HepG2 (cell line): ENCODE results near the gene NAALADL1. TPM values are rescaled to one million over a fixed set of nuclear protein-coding genes. Genes with fewer than 3 reads are reported as not detected.

Source experiments
- CBX2 ChIP-seq, 2 experiments: fragments of 200-600 bp in 1 of 2; sonication (generic); formaldehyde crosslinking in 1 of 2; IDR thresholded peaks; 2 replicates each; pipeline versions ENCODE4 v1.7.0 to v1.8.1; 2018 to 2022; ENCODE audit warnings: low read depth in 2 of 2, low read length in 1 of 2, mild to moderate bottlenecking in 1 of 2, missing genetic modification reagents in 1 of 2
- DMTF1 ChIP-seq: sonication (generic); formaldehyde crosslinking; IDR thresholded peaks from 2 replicates; pipeline ENCODE4 v1.4.0; 2020; ENCODE audit warnings: mild to moderate bottlenecking, missing genetic modification reagents
- HNF1B ChIP-seq: sonication (generic); formaldehyde crosslinking; IDR thresholded peaks from 2 replicates; pipeline ENCODE4 v1.5.1; 2020; ENCODE audit warnings: mild to moderate bottlenecking, moderate library complexity, missing genetic modification reagents
- POLR2A ChIP-seq, 2 experiments: IDR thresholded peaks; 2 replicates each; pipeline ENCODE4 v1.6.1; 2011; ENCODE audit warnings: low read depth in 2 of 2, low read length in 2 of 2, mild to moderate bottlenecking in 1 of 2, moderate library complexity in 1 of 2; ENCODE audit not compliant: insufficient read depth in 1 of 2
- ZNF101 ChIP-seq: sonication (generic); formaldehyde crosslinking; IDR thresholded peaks from 2 replicates; pipeline ENCODE4 v1.4.0; 2020; ENCODE audit warnings: mild to moderate bottlenecking, low read depth, missing genetic modification reagents, borderline replicate concordance
- ZNF414 ChIP-seq: sonication (generic); formaldehyde crosslinking; IDR thresholded peaks from 2 replicates; pipeline ENCODE4 v1.5.0; 2020; ENCODE audit warnings: missing genetic modification reagents
- ZNF512 ChIP-seq: sonication (generic); formaldehyde crosslinking; IDR thresholded peaks from 2 replicates; pipeline ENCODE4 v1.4.0; 2020; ENCODE audit warnings: mild to moderate bottlenecking, missing genetic modification reagents
- ZNF710 ChIP-seq: sonication (generic); formaldehyde crosslinking; IDR thresholded peaks from 2 replicates; pipeline ENCODE4 v1.5.0; 2020; ENCODE audit warnings: mild to moderate bottlenecking, missing genetic modification reagents, borderline replicate concordance
- ZSCAN31 ChIP-seq: sonication (generic); formaldehyde crosslinking; IDR thresholded peaks from 2 replicates; pipeline ENCODE4 v1.5.0; 2020; ENCODE audit warnings: low read depth, mild to moderate bottlenecking, missing genetic modification reagents
- polyA plus RNA-seq, 8 experiments: library from polyadenylated mRNA; depleted of rRNA in 3 of 8; stranded (reverse) in 7 of 8; unstranded in 1 of 8; fragments of >200 nt; fragmentation: Illumina TruSeq in 4 of 8; extraction: Trizol in 4 of 8; gene quantifications; 2 replicates each; pipeline versions ENCODE4 v1.2.1 to v1.2.3, GENCODE V29; 2011 to 2016; ENCODE audit warnings: low read depth in 4 of 8, missing spikeins in 1 of 8, mixed read lengths in 1 of 8; ENCODE audit not compliant: insufficient read depth in 1 of 8
- total RNA-seq, 5 experiments: library from RNA; depleted of rRNA; stranded (reverse); fragments of >200 nt; fragmentation: Illumina TruSeq; extraction: Trizol; gene quantifications; 2 replicates each; pipeline ENCODE4 v1.2.3, GENCODE V29; 2016; ENCODE audit warnings: low read depth in 1 of 5
- TF ChIP-seq, protein P1 (sequence below), 2 experiments: sonication (generic) in 1 of 2; formaldehyde crosslinking in 1 of 2; IDR thresholded peaks; 2 replicates each; pipeline versions ENCODE4 v1.4.0 to v1.6.1; 2016 to 2020; ENCODE audit warnings: borderline replicate concordance in 1 of 2, low read depth in 1 of 2, mild to moderate bottlenecking in 1 of 2, missing genetic modification reagents in 1 of 2
- TF ChIP-seq, protein P2 (sequence below): sonication (generic); formaldehyde crosslinking; IDR thresholded peaks from 2 replicates; pipeline ENCODE4 v1.5.1; 2020; ENCODE audit warnings: missing genetic modification reagents, mild to moderate bottlenecking, borderline replicate concordance

NAALADL1 gene
- total and polyA plus RNA-seq, 2 of the 13 experiments (the other 11 are each of a cell fraction or from before 2014, with no cell fraction given) = 9.3 to 33.9 TPM

- TF ChIP-seq ZNF414 (CRISPR knock-in tag) (no peak), ZSCAN31 (CRISPR knock-in tag) (no peak), POLR2A (IDR thresholded peaks at IDR 0.05; ENCODE audit: insufficient read depth in 1 of 2, low read depth in 2 of 2, low read length in 2 of 2) (peak; percentile 34 to 68; a peak in 2 of 4 replicates), ZNF710 (CRISPR knock-in tag) (peak; percentile 64; the same call in 1 of the 2 replicates), CBX2 (IDR thresholded peaks at IDR 0.05; ENCODE audit: low read depth, low read length) (no peak), CBX2 (CRISPR knock-in tag; IDR thresholded peaks at IDR 0.05; ENCODE audit: low read depth) (no peak), HNF1B (CRISPR knock-in tag) (peak; percentile 90), DMTF1 (CRISPR knock-in tag) (no peak), ZNF101 (CRISPR knock-in tag) (no peak), ZNF512 (CRISPR knock-in tag) (no peak)
- TF ChIP-seq, protein P1, sequence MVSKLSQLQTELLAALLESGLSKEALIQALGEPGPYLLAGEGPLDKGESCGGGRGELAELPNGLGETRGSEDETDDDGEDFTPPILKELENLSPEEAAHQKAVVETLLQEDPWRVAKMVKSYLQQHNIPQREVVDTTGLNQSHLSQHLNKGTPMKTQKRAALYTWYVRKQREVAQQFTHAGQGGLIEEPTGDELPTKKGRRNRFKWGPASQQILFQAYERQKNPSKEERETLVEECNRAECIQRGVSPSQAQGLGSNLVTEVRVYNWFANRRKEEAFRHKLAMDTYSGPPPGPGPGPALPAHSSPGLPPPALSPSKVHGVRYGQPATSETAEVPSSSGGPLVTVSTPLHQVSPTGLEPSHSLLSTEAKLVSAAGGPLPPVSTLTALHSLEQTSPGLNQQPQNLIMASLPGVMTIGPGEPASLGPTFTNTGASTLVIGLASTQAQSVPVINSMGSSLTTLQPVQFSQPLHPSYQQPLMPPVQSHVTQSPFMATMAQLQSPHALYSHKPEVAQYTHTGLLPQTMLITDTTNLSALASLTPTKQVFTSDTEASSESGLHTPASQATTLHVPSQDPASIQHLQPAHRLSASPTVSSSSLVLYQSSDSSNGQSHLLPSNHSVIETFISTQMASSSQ (IDR thresholded peaks at IDR 0.05; ENCODE audit: low read depth) = peak; percentile 93
- TF ChIP-seq, protein P1 (CRISPR knock-in tag; IDR thresholded peaks at IDR 0.05; ENCODE audit: borderline replicate concordance) = peak; percentile 96
- TF ChIP-seq, protein P2, sequence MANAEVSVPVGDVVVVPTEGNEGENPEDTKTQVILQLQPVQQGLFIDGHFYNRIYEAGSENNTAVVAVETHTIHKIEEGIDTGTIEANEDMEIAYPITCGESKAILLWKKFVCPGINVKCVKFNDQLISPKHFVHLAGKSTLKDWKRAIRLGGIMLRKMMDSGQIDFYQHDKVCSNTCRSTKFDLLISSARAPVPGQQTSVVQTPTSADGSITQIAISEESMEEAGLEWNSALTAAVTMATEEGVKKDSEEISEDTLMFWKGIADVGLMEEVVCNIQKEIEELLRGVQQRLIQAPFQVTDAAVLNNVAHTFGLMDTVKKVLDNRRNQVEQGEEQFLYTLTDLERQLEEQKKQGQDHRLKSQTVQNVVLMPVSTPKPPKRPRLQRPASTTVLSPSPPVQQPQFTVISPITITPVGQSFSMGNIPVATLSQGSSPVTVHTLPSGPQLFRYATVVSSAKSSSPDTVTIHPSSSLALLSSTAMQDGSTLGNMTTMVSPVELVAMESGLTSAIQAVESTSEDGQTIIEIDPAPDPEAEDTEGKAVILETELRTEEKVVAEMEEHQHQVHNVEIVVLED (CRISPR knock-in tag) = no peak
Measured at GRCh38 chr11:65058419-65059054, at the start of gene NAALADL1 (continued).
